Measurements from ENCODE around the gene CRY2.
A peak's percentile ranks its signal among the peaks of the same experiment; 100 is the strongest.

- peak; percentile 18 for TF ChIP-seq POLR2A (IDR thresholded peaks at IDR 0.05)
- TF ChIP-seq, protein P1, sequence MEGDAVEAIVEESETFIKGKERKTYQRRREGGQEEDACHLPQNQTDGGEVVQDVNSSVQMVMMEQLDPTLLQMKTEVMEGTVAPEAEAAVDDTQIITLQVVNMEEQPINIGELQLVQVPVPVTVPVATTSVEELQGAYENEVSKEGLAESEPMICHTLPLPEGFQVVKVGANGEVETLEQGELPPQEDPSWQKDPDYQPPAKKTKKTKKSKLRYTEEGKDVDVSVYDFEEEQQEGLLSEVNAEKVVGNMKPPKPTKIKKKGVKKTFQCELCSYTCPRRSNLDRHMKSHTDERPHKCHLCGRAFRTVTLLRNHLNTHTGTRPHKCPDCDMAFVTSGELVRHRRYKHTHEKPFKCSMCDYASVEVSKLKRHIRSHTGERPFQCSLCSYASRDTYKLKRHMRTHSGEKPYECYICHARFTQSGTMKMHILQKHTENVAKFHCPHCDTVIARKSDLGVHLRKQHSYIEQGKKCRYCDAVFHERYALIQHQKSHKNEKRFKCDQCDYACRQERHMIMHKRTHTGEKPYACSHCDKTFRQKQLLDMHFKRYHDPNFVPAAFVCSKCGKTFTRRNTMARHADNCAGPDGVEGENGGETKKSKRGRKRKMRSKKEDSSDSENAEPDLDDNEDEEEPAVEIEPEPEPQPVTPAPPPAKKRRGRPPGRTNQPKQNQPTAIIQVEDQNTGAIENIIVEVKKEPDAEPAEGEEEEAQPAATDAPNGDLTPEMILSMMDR (IDR thresholded peaks at IDR 0.05), result no peak
Measured at GRCh38 chr11:45812581-45813548, 34.4 kb upstream of the CRY2 start.
